ENCODE data around the gene C1QA. TPM values are rescaled to one million over a fixed set of nuclear protein-coding genes. Genes with fewer than 3 reads are reported as not detected.

The C1QA gene
- total RNA-seq, 2 experiments from 2014 or later, result not detected

DNA sequence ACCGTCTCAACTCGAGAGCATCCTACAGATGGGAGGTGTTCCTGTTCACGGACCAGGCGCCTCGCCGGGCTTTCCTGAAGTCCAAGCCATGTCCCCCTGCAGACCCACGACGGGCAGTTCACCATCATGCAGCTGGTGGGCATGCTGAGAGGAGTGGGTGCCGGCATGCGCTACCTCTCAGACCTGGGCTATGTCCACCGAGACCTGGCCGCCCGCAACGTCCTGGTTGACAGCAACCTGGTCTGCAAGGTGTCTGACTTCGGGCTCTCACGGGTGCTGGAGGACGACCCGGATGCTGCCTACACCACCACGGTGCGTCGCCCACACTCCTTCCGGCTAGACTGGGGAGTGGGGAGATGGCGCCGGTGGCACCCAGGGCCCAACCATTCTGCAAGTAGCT, 37.7 kb upstream of the C1QA start:
- Mint-ChIP-seq H3K4me1 (ENCODE audit: low read depth) (no peaks in the 10 kb centered on the region), H3K36me3 (ENCODE audit: low read depth) (no peaks in the 10 kb centered on the region), H3K9me3 (no peaks in the 10 kb centered on the region), H3K4me3 (no peak overlapping the region), H3K27ac (no peak overlapping the region), H3K27me3 (peaks cover 5% of the 10 kb centered on the region)
- CTCF ChIA-PET, result no interaction called here
- intact Hi-C loops (cut with micrococcal nuclease), result no loop called here
- TF ChIP-seq, protein P1, sequence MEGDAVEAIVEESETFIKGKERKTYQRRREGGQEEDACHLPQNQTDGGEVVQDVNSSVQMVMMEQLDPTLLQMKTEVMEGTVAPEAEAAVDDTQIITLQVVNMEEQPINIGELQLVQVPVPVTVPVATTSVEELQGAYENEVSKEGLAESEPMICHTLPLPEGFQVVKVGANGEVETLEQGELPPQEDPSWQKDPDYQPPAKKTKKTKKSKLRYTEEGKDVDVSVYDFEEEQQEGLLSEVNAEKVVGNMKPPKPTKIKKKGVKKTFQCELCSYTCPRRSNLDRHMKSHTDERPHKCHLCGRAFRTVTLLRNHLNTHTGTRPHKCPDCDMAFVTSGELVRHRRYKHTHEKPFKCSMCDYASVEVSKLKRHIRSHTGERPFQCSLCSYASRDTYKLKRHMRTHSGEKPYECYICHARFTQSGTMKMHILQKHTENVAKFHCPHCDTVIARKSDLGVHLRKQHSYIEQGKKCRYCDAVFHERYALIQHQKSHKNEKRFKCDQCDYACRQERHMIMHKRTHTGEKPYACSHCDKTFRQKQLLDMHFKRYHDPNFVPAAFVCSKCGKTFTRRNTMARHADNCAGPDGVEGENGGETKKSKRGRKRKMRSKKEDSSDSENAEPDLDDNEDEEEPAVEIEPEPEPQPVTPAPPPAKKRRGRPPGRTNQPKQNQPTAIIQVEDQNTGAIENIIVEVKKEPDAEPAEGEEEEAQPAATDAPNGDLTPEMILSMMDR (IDR thresholded peaks at IDR 0.05), result no peak
- no peak for ATAC-seq
- no peak for DNase-seq
- POLR2A ChIA-PET, result no interaction called here

DNA sequence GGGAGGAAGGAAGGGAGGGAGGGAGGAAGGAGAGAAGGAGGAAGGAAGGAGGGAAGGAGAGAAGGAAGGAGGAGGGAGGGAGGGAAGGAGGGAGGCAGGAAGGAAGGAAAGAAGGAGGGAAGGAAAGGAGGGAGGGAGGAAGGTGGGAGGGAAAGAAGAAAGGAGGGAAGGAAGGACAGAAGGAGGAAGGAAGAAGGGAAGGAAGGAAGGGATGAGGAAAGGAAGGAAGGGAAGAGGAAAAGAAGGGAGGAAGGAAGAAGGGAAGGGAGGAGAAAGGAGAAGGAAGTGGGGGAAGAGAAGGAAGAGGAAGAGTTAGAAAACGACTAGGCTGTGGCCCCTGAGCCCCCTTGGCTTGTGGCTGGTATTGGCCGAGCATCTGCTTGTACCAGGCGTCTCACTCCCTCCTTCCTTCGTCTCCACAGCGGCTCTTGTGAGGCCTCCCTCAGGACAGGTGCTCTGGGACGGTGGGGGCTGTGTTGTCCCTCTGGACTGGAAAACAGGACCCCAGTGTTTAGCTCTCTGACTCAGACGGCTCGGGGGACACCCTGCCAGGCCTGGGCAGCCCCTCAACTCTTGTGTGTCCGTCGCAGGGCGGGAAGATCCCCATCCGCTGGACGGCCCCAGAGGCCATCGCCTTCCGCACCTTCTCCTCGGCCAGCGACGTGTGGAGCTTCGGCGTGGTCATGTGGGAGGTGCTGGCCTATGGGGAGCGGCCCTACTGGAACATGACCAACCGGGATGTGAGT, 36.2 kb upstream of the C1QA start:
- no peak overlapping the region for H3K27ac Mint-ChIP-seq
- ChIA-PET CTCF (no interaction called here), POLR2A (no interaction called here)
- peaks cover 13% of the 10 kb centered on the region for H3K27me3 Mint-ChIP-seq
- no peaks in the 10 kb centered on the region for H3K4me1 Mint-ChIP-seq (ENCODE audit: low read depth)
- ATAC-seq (no peak), DNase-seq (no peak)
- H3K9me3 Mint-ChIP-seq, result no peaks in the 10 kb centered on the region
- no peak overlapping the region for H3K4me3 Mint-ChIP-seq
- intact Hi-C loops (cut with micrococcal nuclease), result no loop called here
- H3K36me3 Mint-ChIP-seq (ENCODE audit: low read depth), result no peaks in the 10 kb centered on the region
- TF ChIP-seq, protein P1 (IDR thresholded peaks at IDR 0.05), result no peak

DNA sequence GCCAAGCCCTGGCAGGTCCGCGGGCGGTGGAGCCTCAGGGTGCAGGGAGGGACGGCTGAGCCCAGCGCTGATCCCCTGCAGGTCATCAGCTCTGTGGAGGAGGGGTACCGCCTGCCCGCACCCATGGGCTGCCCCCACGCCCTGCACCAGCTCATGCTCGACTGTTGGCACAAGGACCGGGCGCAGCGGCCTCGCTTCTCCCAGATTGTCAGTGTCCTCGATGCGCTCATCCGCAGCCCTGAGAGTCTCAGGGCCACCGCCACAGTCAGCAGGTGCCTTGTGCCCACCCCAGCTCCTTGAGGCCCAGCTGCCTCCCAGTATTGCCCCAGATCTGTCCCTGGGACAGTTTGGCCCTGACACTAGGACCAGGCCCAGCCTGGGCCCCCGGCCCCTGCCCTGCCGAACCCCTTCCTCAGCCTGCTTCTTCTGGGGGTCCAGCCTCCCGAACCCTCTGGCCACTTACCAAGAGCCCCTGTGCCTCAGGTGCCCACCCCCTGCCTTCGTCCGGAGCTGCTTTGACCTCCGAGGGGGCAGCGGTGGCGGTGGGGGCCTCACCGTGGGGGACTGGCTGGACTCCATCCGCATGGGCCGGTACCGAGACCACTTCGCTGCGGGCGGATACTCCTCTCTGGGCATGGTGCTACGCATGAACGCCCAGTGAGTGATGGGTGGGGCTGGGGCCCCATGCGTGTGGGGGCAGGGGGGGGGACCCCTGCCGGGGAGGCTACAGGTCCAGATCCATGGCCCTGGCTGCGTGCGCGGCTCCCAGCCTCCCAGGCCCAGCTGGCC, 35.4 kb upstream of the C1QA start:
- POLR2A ChIA-PET, result no interaction called here

DNA sequence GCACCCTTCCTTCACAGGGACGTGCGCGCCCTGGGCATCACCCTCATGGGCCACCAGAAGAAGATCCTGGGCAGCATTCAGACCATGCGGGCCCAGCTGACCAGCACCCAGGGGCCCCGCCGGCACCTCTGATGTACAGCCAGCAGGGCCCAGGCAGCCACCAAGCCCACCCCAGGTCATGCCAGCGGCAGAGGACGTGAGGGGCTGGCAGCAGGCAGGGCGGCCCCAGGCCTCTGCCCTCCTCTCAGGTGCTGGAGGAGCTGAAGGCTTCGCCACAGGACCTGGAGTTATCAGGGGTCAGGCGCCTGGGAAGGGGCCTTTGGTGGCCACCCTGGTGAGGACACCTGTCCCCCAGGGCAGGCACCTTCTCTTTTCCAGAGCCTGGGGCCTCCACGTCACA, 34.8 kb upstream of the C1QA start:
- H3K9me3 Mint-ChIP-seq, result no peaks in the 10 kb centered on the region
- H3K27me3 Mint-ChIP-seq, result peaks cover 22% of the 10 kb centered on the region
- TF ChIP-seq, protein P1 (IDR thresholded peaks at IDR 0.05), result no peak
- no peak for DNase-seq
- no peak for ATAC-seq
- H3K4me3 Mint-ChIP-seq, result no peak overlapping the region
- ChIA-PET POLR2A (no interaction called here), CTCF (no interaction called here)
- no peaks in the 10 kb centered on the region for H3K4me1 Mint-ChIP-seq (ENCODE audit: low read depth)
- H3K36me3 Mint-ChIP-seq (ENCODE audit: low read depth), result no peaks in the 10 kb centered on the region
- H3K27ac Mint-ChIP-seq, result no peak overlapping the region
- intact Hi-C loops (cut with micrococcal nuclease), result no loop called here

More for the DNA sequence above, 35.4 kb upstream of the C1QA start:
- peaks cover 18% of the 10 kb centered on the region for H3K27me3 Mint-ChIP-seq
- DNase-seq (no peak), ATAC-seq (no peak)
- no peaks in the 10 kb centered on the region for H3K9me3 Mint-ChIP-seq
- TF ChIP-seq, protein P1 (IDR thresholded peaks at IDR 0.05), result no peak
- no peaks in the 10 kb centered on the region for H3K36me3 Mint-ChIP-seq (ENCODE audit: low read depth)
- intact Hi-C loops (cut with micrococcal nuclease), result no loop called here
- no peak overlapping the region for H3K4me3 Mint-ChIP-seq
- H3K4me1 Mint-ChIP-seq (ENCODE audit: low read depth), result no peaks in the 10 kb centered on the region
- CTCF ChIA-PET, result no interaction called here
- no peak overlapping the region for H3K27ac Mint-ChIP-seq

DNA sequence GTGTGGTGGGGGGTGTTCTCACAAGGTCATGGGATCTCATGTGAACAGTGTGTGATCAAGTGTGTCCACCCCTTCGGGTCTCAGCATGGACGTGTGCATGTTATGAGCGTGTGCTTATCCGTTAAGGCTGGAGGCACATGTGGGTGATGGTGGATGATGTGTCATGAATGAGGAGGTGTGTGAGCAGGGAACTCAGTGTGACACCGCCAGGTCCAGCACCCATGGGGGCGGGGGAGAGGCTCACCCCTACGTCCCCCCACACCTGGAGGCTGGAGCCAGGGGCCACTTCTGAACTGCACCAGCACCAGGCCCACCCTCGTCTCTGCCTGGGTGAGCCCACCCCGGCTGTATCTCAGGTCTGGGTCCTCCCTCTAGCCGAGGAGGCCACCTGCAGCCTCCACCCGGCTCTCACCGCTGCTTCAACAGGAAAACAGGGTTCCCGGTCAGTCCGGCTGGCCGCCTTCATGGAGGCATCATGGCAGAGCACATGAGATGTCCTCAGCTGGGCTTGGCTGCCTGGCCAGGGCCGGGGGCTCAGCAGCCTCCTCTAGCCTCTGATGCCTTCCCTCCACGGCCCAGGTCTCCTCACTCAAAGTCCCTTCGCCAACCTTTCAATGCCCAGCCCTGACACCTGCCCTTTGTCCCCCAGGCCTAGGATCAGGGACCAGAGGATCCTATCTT, 34.2 kb upstream of the C1QA start:
- TF ChIP-seq, protein P1 (IDR thresholded peaks at IDR 0.05), result no peak
- no peak for ATAC-seq
- H3K4me1 Mint-ChIP-seq (ENCODE audit: low read depth), result no peaks in the 10 kb centered on the region
- DNase-seq, result no peak
- no peak overlapping the region for H3K27ac Mint-ChIP-seq
- no peaks in the 10 kb centered on the region for H3K9me3 Mint-ChIP-seq
- no peaks in the 10 kb centered on the region for H3K36me3 Mint-ChIP-seq (ENCODE audit: low read depth)
- peaks cover 22% of the 10 kb centered on the region for H3K27me3 Mint-ChIP-seq
- intact Hi-C loops (cut with micrococcal nuclease), result no loop called here
- CTCF ChIA-PET, result no interaction called here
- no peak overlapping the region for H3K4me3 Mint-ChIP-seq
- POLR2A ChIA-PET, result no interaction called here
